Measurements from ENCODE around the gene OR4D1. TPM values are rescaled to one million over a fixed set of nuclear protein-coding genes. Genes with fewer than 3 reads are reported as not detected.
"Not testable (repeated sequence)": the region's sequence is repeated elsewhere in the genome, so short reads cannot be mapped to it uniquely, and the experiment has no call there.

The OR4D1 gene
- not detected in 2 replicates for total RNA-seq (2014; rRNA removed; shearing (Covaris generic))
- 0.06 TPM in 1 of 2 replicates, not detected in the other for polyA plus RNA-seq (2015; cell fraction: cytosol; rRNA removed)
- not detected in 2 replicates for polyA plus RNA-seq (2015; cell fraction: nucleus; rRNA removed)

DNA sequence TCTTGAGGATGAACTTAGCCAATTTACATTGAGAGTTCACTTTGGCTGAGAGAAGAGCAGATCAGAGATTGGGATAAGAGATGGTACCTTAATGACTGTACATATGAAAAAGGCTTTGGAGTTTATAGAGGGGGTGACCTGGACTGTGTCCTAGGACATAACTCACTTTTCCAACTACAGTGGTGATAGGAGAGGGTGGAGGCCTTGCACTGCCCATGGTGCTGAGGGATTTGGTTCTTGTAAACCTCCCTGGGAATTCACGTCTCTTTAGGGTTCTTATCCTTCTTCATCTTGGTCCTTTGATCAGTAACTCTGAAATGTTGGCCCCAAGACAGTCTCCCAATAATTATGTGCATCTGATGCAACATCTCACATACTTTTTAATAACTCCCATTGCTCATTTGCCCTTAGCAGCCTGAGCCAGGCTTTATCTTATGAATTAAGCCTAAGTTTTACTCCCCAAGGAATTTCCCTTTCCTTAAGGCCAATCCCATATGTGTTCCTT lies at the start of gene OR4D1:
OR4D1 (plus strand) TSS at position 455 of the 505 bp plus-strand sequence. CDS start 6,770 bp downstream, outside the sequence.
- in situ Hi-C loops (cut with HindIII; ENCODE audit: low pct_unique_long_range_greater_than_20kb, low sequenced_read_pairs), result no loop called here

DNA sequence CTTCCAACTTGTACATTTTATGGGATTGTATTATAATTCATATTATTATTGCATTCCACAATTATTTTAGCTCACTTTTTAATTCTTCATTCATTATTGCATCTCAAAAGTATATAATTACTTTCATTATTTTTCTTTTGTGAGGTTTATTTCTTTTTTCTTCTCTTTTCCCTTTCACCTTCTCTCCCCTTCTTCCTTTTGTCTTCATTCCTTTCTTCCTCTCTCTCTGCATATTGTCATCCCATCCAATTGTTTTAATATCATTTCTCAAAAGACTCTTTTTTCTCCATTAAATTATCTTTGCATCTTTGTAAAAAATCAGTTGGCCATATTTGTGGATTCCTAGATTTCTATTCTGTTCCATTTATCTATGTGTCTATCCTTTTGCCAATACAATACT lies 47.7 kb upstream of the OR4D1 start:
- in situ Hi-C loops (cut with HindIII; ENCODE audit: low pct_unique_long_range_greater_than_20kb, low sequenced_read_pairs), result no loop called here
- no peak for DNase-seq (ENCODE audit: low read depth, low spot score)

More for the DNA sequence above, at the start of gene OR4D1:
- DNase-seq (ENCODE audit: low read depth, low spot score), result no peak

DNA sequence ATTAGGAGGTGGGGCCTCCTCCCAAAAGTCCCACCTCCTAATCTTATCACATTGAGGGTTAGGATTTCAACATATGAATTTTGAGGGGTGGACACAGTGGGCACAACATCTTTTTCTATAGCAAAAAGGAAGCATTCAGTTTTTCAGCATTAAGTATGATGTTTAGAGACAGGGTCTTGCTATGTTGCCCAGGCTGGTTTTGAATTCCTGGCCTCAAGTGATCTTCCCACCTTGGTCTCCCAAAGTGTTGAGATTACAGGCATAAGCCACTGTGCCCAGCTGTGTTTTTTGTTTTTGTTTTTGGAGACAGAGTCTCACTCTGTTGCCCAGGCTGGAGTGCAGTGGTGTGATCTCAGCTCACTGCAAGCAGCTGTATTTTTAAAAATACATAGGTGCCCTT lies 46.3 kb upstream of the OR4D1 start:
- in situ Hi-C loops (cut with HindIII; ENCODE audit: low pct_unique_long_range_greater_than_20kb, low sequenced_read_pairs); DNase-seq (ENCODE audit: low read depth, low spot score): not testable (repeated sequence)

DNA sequence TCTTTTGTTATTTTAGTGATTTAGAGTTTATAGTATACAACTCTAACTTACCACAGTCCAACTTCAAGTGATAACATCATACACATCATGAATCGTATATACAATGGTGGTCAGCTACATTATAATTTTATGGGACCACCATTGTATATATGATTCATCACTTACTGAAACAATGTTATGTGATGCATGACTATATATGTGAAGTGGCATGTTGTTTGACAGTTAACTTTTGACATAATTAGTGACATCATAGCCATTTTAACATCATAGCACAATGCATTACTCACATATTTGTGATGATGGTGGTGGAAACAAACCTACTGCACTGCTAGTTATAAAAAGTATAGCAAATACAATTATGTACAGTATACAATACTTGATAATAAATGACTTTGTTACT lies 43.1 kb upstream of the OR4D1 start:
- in situ Hi-C loops (cut with HindIII; ENCODE audit: low pct_unique_long_range_greater_than_20kb, low sequenced_read_pairs), result no loop called here
- no peak for DNase-seq (ENCODE audit: low read depth, low spot score)

DNA sequence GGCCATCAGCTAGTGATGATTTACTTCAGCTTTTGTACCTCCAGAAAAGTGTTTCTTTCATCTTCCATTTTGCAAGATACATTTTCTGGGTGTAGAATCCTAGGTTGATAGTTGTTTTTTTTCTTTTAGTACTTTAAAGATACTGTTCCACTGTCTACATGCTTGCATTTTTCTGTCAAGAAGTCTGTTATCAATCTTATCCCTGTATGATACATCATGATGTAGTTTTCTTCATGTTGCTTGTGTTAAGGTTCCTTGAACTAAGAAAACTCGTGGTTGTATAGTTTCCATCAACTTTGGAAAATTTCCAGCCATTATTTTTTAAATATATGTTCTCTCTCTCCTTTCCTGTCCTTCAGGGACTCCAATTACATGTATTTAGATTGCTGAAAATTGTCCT lies 40.9 kb upstream of the OR4D1 start:
- in situ Hi-C loops (cut with HindIII; ENCODE audit: low pct_unique_long_range_greater_than_20kb, low sequenced_read_pairs), result no loop called here
- no peak for DNase-seq (ENCODE audit: low read depth, low spot score)

DNA sequence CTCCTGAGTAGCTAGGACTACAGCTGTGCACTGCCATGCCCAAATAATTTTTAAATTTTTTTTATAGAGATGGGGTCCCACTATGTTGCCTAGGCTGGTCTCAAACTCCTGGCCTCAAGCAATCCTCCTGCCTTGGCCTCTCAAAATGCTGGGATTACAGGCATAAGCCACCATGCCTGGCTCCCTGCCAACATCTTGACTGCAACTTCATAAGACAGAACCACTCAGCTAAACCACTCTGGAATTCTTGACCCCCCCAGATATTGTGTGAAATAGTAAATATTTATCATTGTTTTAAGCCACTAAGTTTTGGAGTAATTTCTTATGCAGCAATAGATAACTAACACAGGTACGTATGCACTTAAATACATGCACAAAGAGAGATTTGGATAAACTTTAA lies 39.0 kb upstream of the OR4D1 start:
- in situ Hi-C loops (cut with HindIII; ENCODE audit: low pct_unique_long_range_greater_than_20kb, low sequenced_read_pairs), result no loop called here
- DNase-seq (ENCODE audit: low read depth, low spot score), result no peak

DNA sequence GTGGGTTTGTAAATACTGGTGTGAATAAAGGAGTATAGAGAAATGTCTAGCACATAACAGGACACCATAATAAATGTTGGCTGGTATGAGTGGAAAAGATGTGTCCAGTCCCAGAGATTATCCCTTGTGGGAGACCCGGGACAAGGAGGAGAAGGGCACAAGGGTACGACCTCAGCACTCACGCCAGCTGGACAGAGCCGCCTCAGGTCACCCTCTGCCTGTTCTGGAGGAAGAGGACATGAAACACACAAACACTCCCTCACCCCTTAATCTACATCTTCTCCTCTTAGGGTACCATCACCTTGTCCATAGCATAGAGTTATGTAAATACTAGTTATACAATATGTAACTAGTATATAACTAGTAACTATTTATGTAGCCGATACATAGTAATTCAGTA lies 38.2 kb upstream of the OR4D1 start:
- no peak for DNase-seq (ENCODE audit: low read depth, low spot score)
- in situ Hi-C loops (cut with HindIII; ENCODE audit: low pct_unique_long_range_greater_than_20kb, low sequenced_read_pairs), result no loop called here

DNA sequence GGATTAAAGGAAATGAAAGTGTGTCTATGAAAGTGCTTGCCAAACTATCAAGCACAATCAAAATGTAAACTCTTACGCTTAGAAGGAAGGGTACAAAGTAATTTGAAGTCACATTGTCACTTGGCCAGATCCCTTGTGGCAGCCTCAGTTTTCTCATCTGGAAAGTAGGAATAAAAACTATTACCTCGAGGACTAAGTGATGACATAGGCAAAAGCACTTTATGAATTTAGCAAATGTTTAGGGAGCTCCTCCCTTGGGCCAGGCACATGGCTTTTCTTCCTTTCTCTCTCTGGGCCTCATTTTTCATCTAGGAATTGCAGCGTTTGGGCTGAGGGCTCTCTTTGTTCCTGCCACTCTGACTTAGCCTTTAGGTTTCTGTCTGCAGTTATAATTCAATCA lies 36.5 kb upstream of the OR4D1 start:
- in situ Hi-C loops (cut with HindIII; ENCODE audit: low pct_unique_long_range_greater_than_20kb, low sequenced_read_pairs), result no loop called here
- DNase-seq (ENCODE audit: low read depth, low spot score), result no peak

DNA sequence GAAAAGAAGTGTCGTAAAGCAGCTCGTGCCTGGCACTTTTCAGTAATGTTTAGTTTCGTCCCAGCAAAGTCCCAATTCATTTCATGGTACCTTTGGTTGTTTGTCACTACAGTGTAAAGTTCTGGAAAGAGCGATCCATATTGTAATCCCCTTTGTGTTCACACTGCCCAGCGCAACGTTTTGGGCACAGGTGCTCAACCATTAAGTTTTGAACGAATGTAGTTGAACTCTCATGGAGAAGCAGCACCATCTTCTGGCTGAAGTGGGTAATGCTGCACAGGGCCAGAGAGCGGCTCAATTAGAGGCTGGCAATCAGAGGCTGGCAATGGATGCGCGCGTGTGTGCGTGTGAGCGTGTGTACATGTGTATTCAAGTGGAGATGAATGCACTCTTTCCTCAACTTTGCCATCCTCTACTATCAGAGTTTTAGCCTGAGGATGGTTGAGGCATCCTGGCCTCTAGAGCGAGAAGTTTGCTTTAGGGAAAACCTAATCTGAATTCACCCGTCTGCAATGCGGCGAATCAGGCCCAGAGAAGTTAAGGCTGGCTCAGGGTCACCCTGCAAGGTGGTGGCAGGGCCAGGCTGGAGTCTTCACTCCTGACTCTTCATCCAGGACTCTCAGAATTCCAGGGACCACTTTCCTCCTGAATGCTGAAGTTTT lies 35.1 kb upstream of the OR4D1 start:
- in situ Hi-C loops (cut with HindIII; ENCODE audit: low pct_unique_long_range_greater_than_20kb, low sequenced_read_pairs), result no loop called here
- peak; percentile 85 for DNase-seq (ENCODE audit: low read depth, low spot score)

DNA sequence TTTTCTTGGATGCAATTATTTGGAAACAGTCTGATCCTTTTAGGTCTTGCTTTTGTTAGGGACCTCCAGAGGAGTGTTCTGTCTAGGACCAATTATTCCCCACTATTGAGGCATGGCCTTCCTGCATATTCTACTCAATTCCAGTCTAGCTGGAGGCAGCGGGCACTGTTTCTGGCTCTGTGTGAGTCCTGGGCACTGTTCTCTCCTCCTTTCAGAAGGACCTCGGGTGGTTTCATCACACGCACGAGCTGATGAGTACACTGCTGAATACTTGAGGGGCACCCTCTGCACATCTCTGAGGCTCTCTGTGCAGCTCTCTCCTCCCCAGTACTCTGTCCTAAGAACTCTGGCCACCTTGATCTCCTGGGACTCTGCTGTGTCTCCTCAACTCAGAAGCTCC lies 34.2 kb upstream of the OR4D1 start:
- DNase-seq (ENCODE audit: low read depth, low spot score), result no peak
- in situ Hi-C loops (cut with HindIII; ENCODE audit: low pct_unique_long_range_greater_than_20kb, low sequenced_read_pairs), result no loop called here

DNA sequence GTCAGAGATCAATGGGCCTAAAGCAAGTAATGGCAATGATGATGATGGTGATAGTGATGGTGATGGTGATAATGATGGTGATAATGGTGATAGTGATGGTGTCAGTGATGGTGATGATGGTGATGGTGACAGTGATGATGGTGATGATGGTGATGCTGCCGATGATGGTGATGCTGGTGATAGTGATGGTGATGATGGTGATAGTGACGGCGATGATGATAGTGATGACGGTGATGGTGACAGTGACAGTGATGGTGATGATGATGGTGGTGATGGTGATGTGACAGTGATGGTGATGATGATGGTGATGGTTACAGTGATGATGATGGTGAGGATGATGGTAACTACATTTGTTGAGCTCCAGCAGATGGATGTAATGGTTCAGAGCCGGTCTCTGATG lies 30.8 kb upstream of the OR4D1 start:
- DNase-seq (ENCODE audit: low read depth, low spot score), result no peak
- in situ Hi-C loops (cut with HindIII; ENCODE audit: low pct_unique_long_range_greater_than_20kb, low sequenced_read_pairs), result no loop called here

DNA sequence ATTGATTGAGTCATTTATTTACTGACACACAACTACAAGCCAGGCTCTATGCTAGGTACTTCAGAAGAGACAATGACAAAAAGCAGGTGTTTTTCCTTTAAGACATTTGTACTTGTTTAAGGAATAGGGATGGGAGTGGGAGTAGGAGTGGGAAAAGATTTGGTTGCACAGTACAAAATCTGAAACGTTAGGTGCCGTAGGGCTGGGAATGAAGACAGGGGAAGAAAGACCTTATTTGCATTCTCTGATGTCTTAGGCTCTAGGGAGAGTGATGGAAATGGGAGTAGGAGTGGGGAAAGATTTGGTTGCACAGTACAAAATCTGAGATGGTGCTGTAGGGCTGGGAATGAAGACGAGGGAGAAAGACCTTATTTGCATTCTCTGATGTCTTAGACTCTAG lies 28.7 kb upstream of the OR4D1 start:
- in situ Hi-C loops (cut with HindIII; ENCODE audit: low pct_unique_long_range_greater_than_20kb, low sequenced_read_pairs), result no loop called here
- DNase-seq (ENCODE audit: low read depth, low spot score), result no peak

DNA sequence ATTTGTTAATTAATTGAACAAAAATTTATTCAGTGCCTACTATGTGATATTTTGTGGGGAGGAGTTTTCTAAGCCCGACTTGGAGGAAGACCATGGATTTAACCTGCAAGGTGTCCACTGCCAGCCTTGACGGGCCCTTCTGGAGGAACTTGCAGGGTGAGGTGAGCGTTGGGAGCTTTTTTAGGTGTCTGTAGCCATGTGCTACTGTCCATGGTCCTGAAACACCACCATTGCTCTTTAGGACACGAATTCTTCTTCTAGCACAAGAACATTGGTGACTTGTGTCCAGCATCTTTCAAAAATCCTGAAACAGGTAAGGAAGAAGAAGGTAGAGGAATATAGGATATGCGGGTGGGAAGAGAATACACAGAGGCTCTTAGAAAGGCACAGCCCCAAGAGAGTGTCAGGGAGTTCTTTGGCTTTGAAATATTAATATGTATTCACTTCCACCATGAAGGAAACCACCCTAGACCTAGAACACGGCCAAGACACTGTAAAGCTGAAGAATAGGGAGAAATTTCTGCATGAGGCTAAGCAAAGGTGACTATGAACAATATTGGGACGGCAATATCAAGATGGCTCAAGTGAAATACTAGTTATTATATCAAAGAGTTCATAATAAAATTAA lies 27.9 kb upstream of the OR4D1 start:
- in situ Hi-C loops (cut with HindIII; ENCODE audit: low pct_unique_long_range_greater_than_20kb, low sequenced_read_pairs), result no loop called here
- DNase-seq (ENCODE audit: low read depth, low spot score), result peak; percentile 64

DNA sequence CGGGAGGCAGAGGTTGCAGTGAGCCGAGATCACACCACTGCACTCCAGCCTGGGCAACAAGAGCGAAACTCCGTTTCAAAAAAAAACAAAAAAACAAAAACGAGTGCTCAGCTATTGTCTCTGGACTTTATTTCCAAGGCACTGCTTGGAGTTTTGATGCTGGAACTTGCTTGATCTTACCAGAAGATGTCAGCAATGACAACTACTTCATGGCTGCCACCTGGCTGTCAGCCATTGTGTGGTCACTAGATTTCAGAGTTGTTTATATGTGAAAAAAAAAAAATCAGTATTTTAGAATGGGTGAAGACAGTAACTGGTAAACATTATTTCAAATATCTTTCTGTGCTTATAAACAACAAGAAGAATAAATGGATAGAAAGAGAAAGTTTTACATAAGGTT lies 26.3 kb upstream of the OR4D1 start:
- peak; percentile 75 for DNase-seq (ENCODE audit: low read depth, low spot score)
- in situ Hi-C loops (cut with HindIII; ENCODE audit: low pct_unique_long_range_greater_than_20kb, low sequenced_read_pairs), result no loop called here

DNA sequence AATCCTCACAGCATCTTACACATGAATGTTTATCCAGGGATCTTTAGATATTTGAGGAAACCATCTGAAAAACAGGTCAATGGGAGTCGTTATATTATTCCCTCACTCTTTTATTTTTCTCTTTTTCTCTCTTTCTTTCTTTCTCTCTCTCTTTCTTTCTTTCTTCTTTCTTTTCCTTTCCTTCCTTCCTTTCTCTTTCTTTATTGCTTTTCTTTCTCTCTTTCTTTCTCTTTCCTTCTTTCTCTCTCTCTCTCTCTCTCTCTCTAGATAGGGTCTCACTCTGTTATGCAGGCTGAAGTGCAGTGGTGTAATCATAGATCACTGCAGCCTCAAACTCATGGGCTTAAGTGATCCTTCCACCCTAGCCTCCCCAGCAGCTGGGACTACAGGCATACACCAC lies 20.3 kb upstream of the OR4D1 start:
- in situ Hi-C loops (cut with HindIII; ENCODE audit: low pct_unique_long_range_greater_than_20kb, low sequenced_read_pairs), result no loop called here
- DNase-seq (ENCODE audit: low read depth, low spot score), result no peak

DNA sequence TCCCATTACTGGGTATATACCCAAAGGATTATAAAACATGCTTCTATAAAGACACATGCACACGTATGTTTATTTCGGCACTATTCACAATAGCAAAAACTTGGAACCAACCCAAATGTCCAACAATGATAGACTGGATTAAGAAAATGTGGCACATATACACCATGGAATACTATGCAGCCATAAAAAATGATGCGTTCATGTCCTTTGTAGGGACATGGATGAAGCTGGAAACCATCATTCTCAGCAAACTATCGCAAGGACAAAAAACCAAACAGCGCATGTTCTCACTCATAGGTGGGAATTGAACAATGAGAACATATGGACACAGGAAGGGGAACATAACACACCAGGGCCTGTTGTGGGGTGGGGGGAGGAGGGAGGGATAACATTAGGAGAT lies 15.5 kb upstream of the OR4D1 start:
- DNase-seq (ENCODE audit: low read depth, low spot score), result not testable (repeated sequence)

DNA sequence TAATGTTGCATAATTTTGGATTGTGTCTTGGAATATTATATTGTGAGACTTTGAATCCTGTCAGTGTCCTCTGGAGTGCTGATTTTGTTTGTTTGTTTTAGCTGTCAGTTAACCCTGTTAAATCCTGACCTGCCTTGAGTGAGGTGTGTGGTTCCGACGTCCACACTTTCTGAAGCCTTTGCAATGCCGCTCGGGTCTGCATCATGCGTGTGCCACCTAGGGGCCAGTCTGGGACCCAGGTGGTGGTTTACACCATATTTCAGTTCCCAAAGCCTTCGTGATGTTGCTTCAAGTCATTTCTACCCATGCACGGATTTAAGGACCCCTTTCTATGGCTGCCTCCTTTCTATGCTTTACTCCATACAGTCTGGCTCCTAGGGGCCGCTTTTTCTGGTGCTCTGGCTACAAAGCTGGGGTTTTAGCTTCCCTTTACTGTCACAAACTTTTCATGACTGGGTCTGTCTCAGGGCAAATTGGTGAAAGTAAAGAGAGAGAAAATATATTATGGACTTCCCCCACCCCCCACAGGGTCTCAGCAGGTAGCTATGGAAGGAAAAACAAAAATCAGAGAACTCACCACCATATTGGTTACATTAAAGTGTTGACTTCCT lies 11.4 kb upstream of the OR4D1 start:
- in situ Hi-C loops (cut with HindIII; ENCODE audit: low pct_unique_long_range_greater_than_20kb, low sequenced_read_pairs), result no loop called here
- peak; percentile 43 for DNase-seq (ENCODE audit: low read depth, low spot score)

More for the DNA sequence above, 15.5 kb upstream of the OR4D1 start:
- in situ Hi-C loops (cut with HindIII; ENCODE audit: low pct_unique_long_range_greater_than_20kb, low sequenced_read_pairs), result not testable (repeated sequence)

DNA sequence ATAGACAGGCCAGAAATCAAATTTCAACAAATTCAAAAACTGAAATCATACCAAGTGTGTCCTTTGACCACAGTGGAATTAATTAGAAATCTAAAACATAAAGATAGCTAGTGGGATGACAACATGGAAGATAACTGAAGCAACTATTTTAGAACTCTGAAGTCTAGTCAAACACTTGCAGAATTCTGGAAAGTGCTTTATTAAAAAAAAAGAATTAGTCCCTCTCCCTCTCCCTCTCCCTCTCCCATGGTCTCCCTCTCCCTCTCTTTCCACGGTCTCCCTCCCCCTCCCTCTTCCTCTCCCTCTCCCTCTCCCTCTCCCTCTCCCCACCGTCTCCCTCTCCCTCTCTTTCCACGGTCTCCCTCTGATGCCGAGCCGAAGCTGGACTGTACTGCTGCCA lies 6.7 kb upstream of the OR4D1 start:
- in situ Hi-C loops (cut with HindIII; ENCODE audit: low pct_unique_long_range_greater_than_20kb, low sequenced_read_pairs), result no loop called here
- no peak for DNase-seq (ENCODE audit: low read depth, low spot score)

DNA sequence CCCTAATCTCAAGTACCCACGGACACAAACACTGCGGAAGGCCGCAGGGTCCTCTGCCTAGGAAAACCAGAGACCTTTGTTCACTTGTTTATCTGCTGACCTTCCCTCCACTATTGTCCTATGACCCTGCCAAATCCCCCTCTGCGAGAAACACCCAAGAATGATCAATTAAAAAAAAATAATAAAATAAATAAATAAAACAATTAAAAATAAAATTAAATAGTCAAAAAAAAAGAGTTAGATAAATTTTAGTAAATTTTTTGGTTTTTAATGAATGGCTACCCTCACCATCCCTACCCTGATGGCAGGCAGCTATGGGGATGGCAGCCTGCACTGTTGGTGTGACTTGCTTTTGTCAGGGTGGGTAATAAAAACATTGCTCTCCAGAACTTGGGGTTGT lies 4.8 kb upstream of the OR4D1 start:
- not testable (repeated sequence) for DNase-seq (ENCODE audit: low read depth, low spot score)

More for the DNA sequence above, 4.8 kb upstream of the OR4D1 start:
- in situ Hi-C loops (cut with HindIII; ENCODE audit: low pct_unique_long_range_greater_than_20kb, low sequenced_read_pairs), result not testable (repeated sequence)
